ENCODE measurements around the gene DTX3. TPM values are rescaled to one million over a fixed set of nuclear protein-coding genes. Genes with fewer than 3 reads are reported as not detected.
"Not testable (repeated sequence)": the region's sequence is repeated elsewhere in the genome, so short reads cannot be mapped to it uniquely, and the experiment has no call there.

DTX3 gene
- total RNA-seq, 1 donor from 2014 or later = 22.1 TPM

GRCh38 chr12:57616383-57617101, 11.9 kb downstream of the DTX3 start:
- no peaks in the 10 kb centered on the region for H3K9me3 ChIP-seq
- peaks cover 26% of the 10 kb centered on the region for H3K4me1 ChIP-seq
- H3K27me3 ChIP-seq = no peaks in the 10 kb centered on the region
- no peak overlapping the region for H3K4me3 ChIP-seq
- TF ChIP-seq, protein P1, sequence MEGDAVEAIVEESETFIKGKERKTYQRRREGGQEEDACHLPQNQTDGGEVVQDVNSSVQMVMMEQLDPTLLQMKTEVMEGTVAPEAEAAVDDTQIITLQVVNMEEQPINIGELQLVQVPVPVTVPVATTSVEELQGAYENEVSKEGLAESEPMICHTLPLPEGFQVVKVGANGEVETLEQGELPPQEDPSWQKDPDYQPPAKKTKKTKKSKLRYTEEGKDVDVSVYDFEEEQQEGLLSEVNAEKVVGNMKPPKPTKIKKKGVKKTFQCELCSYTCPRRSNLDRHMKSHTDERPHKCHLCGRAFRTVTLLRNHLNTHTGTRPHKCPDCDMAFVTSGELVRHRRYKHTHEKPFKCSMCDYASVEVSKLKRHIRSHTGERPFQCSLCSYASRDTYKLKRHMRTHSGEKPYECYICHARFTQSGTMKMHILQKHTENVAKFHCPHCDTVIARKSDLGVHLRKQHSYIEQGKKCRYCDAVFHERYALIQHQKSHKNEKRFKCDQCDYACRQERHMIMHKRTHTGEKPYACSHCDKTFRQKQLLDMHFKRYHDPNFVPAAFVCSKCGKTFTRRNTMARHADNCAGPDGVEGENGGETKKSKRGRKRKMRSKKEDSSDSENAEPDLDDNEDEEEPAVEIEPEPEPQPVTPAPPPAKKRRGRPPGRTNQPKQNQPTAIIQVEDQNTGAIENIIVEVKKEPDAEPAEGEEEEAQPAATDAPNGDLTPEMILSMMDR (IDR thresholded peaks at IDR 0.05) = no peak
- H3K27ac ChIP-seq = no peak overlapping the region
- no peak for DNase-seq (ENCODE audit: extremely low spot score in 2 of 2)
- H3K36me3 ChIP-seq = peaks cover 0 to 11% of the 10 kb centered on the region in 2 donors
- intact Hi-C loops (cut with DNase I) = no loop called here

DNA sequence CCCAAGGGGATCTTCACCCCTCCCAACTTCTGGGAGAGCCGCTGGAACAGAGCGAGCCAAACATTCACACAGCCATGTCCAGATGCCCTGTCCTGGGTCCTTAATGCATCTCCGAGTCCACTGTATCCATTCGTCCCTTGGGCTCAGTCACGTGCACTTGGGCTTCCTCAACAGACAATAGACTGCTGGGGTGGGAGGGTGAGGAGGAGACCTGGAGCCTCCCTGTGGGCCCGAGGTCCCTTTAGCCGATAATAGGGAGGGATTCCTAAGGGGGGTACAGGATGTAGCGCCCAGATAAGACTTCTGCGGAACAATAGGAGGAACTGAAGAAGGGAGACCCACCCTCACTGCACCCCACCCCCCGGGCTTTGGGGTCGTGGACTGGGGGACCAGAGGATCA, 13.3 kb downstream of the DTX3 start:
- no peaks in the 10 kb centered on the region for H3K27me3 ChIP-seq
- peaks cover 21% of the 10 kb centered on the region for H3K4me1 ChIP-seq
- H3K4me3 ChIP-seq = no peak overlapping the region
- H3K9me3 ChIP-seq = no peaks in the 10 kb centered on the region
- intact Hi-C loops (cut with DNase I) = no loop called here
- TF ChIP-seq, protein P1 (IDR thresholded peaks at IDR 0.05) = no peak
- TF ChIP-seq POLR2A (IDR thresholded peaks at IDR 0.05) (no peak), POLR2AphosphoS5 (IDR thresholded peaks at IDR 0.05; ENCODE audit: insufficient read depth in 1 of 2, low read depth in 1 of 2) (no peak)
- H3K36me3 ChIP-seq = peaks cover 0 to 11% of the 10 kb centered on the region in 2 donors
- no peak for DNase-seq (ENCODE audit: extremely low spot score in 2 of 2)
- no peak overlapping the region for H3K27ac ChIP-seq

DNA sequence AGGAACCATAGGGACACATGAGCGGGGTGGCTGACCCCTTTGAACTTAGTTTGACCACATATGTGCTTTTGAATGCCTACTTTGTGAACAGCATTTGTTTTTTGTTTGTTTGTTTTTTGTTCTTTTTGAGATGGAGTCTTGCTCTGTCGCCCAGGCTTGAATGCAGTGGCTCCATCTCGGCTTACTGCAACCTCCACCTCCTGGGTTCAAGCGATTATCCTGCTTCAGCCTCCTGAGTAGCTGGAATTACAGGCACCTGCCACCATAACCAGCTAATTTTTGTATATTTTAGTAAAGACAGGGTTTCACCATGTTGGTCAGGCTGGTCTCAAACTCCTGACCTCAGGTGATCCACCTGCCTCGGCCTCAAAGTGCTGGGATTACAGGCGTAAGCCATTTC, 13.8 kb downstream of the DTX3 start:
- H3K4me3 ChIP-seq; DNase-seq (ENCODE audit: extremely low spot score in 2 of 2); H3K27me3 ChIP-seq; H3K27ac ChIP-seq; intact Hi-C loops (cut with DNase I); H3K9me3 ChIP-seq: not testable (repeated sequence)
- H3K36me3 ChIP-seq = peaks cover 0 to 11% of the 10 kb centered on the region in 2 donors
- H3K4me1 ChIP-seq = peaks cover 21% of the 10 kb centered on the region

DNA sequence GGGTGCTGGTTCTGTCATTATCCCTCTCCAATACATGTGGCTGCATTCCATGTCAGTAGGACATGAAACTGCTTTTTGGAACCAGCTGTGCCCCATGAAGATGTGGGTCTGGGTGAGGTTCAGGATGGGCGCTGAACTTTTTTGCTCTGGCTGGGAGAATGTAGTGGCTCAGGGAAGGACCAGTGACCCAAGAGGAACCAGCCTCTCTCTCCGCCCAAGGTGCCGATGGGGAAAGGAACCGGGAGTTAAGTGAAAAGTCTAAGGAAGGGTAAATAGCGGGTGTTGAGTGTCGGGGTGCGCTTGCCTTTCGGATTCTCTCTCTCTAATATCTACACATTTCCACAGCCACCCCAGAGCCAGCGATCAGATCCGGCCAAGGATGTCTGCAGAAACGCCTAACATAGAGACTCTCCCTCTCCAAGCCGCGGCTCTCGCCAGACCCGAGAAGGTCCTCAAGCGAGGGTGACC, 14.4 kb downstream of the DTX3 start:
- DNase-seq (ENCODE audit: extremely low spot score in 2 of 2) = no peak
- Histone ChIP-seq H3K27ac (no peak overlapping the region), H3K36me3 (peaks cover 0 to 11% of the 10 kb centered on the region in 2 donors), H3K4me3 (no peak overlapping the region), H3K27me3 (no peaks in the 10 kb centered on the region), H3K9me3 (no peaks in the 10 kb centered on the region), H3K4me1 (peaks cover 21% of the 10 kb centered on the region)
- TF ChIP-seq, protein P1 (IDR thresholded peaks at IDR 0.05) = no peak
- TF ChIP-seq POLR2A (IDR thresholded peaks at IDR 0.05) (no peak), POLR2AphosphoS5 (IDR thresholded peaks at IDR 0.05; ENCODE audit: insufficient read depth in 1 of 2, low read depth in 1 of 2) (no peak)
- intact Hi-C loops (cut with DNase I) = no loop called here

- Histone ChIP-seq H3K4me1 (peaks cover 21% of the 10 kb centered on the region), H3K27ac (no peak overlapping the region), H3K9me3 (no peaks in the 10 kb centered on the region), H3K36me3 (peaks cover 0 to 11% of the 10 kb centered on the region in 2 donors), H3K4me3 (no peak overlapping the region), H3K27me3 (no peaks in the 10 kb centered on the region)
- intact Hi-C loops (cut with DNase I) = loop anchor here (1.0 kb wide), 1 partner anchor 36 kb away; no protein-coding TSS in a partner anchor
- TF ChIP-seq POLR2A (IDR thresholded peaks at IDR 0.05) (no peak), POLR2AphosphoS5 (IDR thresholded peaks at IDR 0.05; ENCODE audit: insufficient read depth in 1 of 2, low read depth in 1 of 2) (no peak)
- TF ChIP-seq, protein P1 (IDR thresholded peaks at IDR 0.05) = no peak
- DNase-seq (ENCODE audit: extremely low spot score in 2 of 2) = no peak
These were observed 15.0 kb downstream of the DTX3 start for GRCh38 chr12:57619434-57620244.

All from vagina (tissue), 2 donors.